HG03520 (cell line): ENCODE data around the gene ZNF835.
"Not testable (repeated sequence)": the region's sequence is repeated elsewhere in the genome, so short reads cannot be mapped to it uniquely, and the experiment has no call there.

ENCODE experiments used
- ATAC-seq: cut with Tn5 transposase; IDR thresholded peaks from one replicate; pipeline ENCODE4 v1.9.1; 2021; ENCODE audit warnings: mild to moderate bottlenecking, moderate library complexity; ENCODE audit not compliant: unreplicated experiment

Gene ZNF835

GRCh38 chr19:56671613-56671994 is at the start of gene ZNF835:
Gene ZNF835 (minus strand): TSS chr19:56671757. CDS start chr19:56665198, 6,559 bp downstream.
- ATAC-seq, result no peak

- no peak for ATAC-seq
Measured at GRCh38 chr19:56720281-56720680, 48.7 kb upstream of the ZNF835 start.

DNA sequence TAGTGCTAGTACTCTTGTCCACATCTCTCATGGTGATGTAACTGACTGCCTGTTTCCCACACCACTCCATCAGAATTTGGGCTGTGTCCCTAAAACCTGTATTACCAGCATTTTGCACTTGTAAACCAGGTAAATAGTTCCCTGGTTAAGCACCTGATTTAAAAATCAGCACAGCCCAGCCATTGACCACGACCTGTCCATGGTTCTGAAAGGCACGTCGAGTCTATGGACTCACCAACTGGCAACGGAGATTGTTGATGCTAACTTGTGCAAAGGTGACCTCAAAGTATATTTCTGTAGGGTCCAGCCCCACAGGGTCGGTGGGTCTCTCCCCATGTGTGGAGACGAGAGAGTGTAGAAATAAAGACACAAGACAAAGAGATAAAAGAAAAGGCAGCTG is 46.7 kb upstream of the ZNF835 start:
- no peak for ATAC-seq

GRCh38 chr19:56712611-56713276 is 41.2 kb upstream of the ZNF835 start:
- ATAC-seq, result no peak

GRCh38 chr19:56710437-56710836 is 38.9 kb upstream of the ZNF835 start:
- no peak for ATAC-seq

GRCh38 chr19:56707821-56708220 is 36.3 kb upstream of the ZNF835 start:
- ATAC-seq, result no peak

DNA sequence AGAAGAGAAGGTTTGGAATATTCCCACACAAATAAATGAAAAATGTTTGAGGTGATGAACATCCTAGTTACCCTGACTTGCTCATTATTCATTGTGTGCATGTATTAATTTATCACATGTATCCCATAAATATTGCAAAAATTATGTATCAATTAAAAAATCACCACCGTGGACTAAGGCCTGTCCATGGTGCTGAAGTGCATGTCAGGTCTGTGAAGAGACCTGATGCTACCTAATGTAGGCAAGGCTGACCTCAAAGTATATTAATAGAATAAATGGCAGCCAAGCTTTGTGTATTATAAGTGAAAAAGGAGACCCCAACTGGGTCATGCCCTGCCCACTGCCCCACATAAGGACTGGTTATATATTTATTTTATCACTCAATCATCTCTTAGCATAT is 34.4 kb upstream of the ZNF835 start:
- no peak for ATAC-seq

DNA sequence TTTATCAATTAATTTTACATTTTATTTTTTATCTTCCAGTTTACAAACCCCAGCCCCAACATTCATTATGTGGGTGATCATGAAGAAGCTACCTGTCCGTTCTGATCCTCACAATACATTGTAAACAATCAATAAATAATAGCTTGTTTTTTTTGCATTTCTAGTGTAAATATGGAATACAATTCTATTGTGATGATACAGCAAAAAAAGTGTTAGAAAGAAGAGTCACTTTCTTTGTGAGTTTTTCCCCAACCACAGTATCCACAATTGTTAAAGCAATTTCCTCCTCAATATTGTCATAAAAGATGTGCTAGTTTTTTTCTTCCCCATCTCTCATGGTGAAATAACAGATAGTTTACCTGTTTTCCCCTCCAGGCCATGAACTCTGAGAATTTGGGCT is 30.3 kb upstream of the ZNF835 start:
- no peak for ATAC-seq

DNA sequence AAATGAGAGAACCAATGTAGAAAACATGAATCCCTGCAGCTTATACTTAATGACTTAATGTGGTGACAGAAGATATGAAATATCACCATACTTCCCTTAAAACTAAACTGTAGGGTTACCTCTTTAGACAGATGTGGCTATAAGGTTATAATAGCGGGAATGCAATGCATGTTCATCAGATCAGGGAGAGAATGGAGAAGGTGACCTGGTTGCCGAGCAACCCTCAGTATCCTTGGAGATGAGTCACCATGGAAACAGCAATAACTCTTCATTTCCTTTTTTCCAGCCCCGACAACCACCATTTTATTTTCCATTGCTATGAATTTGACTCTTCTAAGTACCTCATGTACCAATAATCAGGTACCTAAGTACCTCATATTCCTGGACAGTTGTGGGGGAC is 28.0 kb upstream of the ZNF835 start:
- no peak for ATAC-seq

DNA sequence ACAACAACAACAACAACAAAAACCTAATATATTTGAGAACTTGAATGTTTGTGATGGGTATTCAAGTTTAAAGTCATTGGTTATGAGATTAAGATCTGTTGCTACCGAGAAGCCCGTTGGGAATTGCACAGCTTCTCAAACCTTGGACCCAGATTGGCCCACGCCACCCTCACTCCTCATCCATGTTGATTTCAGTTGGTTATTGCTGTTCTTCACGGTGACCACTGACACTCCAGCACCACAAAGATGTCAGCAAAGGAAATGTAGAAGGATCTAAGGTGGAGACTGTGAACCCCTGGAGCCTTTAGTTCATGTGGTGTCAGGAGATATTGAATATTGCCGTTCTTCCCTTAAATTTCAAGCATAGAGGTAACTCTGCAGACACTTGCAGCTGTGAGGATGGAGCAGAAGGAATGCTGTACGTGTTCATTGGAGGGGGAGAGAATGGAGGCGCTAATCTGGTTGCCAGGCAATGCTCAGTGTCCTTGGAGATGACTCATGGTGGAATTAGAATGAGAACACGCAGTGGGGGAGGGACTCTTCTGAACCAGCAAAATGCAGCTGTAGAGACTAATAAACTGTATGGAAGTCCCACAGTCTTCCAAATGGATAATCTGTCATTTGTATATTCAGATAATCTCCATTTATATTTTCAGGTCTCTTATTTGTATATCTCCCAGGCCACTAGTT is 20.8 kb upstream of the ZNF835 start:
- no peak for ATAC-seq

DNA sequence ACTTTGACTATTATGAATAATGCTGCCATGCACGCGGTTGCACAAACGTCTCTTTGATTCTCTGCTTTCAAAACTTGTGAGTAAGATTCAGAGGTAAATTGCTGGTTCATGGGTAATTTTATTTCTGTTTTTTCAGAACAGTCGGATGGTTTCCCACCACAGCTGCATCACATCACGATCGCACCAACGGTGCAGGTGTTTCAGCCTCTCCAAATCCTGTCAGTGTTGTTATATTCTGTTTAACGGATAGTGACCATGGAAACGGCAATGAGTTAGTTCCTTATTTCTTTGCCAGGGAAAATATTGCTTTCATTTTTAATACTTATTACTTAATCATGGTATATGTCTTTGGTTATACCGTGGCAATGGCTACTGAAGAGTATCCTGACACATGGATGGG is 19.1 kb upstream of the ZNF835 start:
- no peak for ATAC-seq

- no peak for ATAC-seq
Measured at GRCh38 chr19:56689198-56689597, 17.6 kb upstream of the ZNF835 start.

- ATAC-seq, result no peak
Measured at GRCh38 chr19:56687031-56687430, 15.5 kb upstream of the ZNF835 start.

DNA sequence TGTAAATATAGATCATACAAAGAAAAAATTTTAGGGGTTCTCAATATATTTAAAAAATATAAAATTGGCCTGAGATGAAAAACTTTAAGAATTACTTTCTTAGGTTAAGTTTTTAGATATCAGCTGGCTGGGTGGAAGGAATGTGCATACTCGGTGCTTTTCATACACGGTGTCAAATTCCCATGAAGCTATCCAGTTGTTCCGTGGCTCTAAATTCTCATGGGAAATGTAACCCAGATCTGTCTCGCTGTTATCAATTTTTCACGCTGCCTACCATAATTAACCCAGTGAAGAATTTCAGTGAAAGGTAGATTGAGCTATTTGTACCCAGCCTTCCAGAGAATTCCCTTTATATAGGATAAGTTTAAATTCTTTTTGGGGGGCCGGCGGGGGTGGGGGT is 11.6 kb upstream of the ZNF835 start:
- ATAC-seq, result no peak

GRCh38 chr19:56681702-56682101 is 10.1 kb upstream of the ZNF835 start:
- no peak for ATAC-seq

DNA sequence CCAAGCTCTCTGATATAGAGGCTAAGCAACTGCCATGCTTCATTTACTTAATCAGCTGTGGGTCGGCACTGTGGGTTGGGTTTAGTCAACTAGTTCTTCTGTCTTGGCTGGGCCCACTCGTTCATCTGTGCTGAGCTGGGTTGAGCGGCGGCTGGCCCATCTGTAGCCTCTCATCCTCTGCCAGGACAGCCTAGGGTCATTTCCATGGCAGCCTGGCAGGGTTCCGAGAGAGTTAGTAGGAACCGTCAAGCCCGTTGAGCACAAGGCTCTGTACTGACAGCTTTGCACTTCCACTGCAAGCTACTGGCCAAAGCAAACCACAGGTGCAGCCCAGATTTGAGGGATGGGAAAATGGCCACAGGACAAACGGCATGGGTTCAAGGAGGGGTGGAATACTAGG is 6.6 kb upstream of the ZNF835 start:
- no peak for ATAC-seq

- not testable (repeated sequence) for ATAC-seq
Measured at GRCh38 chr19:56672610-56673009, 1.1 kb upstream of the ZNF835 start.

- ATAC-seq, result no peak
Measured at GRCh38 chr19:56670961-56671612, 470 bp downstream of the ZNF835 start.

GRCh38 chr19:56670401-56670960 is 1.1 kb downstream of the ZNF835 start:
- ATAC-seq, result no peak

DNA sequence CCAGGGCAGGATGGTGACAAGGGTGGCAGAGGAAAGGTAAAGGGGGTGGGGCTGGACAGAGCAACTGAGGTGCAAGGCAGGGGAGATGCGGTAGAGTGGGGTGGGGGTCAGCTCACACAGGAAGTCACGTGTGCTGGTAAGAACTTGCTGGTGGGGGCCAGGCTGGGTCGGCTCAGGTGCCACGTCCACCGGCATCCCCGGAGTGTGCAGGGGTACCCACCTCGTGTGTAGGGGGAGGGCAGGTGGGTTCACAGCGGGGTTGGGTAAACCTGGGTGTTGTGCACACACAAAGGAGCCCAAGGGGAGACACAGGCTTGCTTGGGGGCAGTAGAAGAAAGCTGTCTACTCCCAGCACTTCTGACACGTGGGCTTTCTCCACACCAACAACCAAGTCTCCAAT is 2.9 kb downstream of the ZNF835 start:
- no peak for ATAC-seq

DNA sequence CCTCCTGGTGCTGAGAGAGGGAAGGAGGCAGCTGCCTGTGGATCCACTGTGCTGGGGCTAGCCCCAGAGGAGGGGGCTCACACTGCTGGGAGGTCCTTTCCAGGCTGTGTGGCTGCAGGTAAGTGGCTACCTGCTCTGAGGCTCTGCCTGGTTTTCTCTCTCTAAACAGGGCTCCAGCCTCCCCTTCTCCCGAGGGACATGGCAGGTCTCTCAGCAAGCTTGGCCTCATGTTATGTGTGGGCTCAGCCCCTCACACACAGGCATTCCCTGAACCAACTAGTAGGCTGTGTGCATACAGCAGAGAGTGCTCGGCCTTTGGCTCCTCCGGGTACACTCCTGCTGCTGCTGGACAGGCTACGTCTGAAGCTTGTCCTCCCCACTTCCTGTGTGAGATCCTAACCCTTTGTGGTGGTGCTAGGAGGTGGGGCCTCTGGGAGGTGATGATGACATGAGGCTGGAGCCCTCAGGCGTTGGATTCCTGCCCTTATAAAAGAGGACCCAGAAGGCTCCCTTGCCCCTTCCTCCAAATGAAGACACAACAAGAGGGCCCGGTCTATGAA is 4.2 kb downstream of the ZNF835 start:
- no peak for ATAC-seq

DNA sequence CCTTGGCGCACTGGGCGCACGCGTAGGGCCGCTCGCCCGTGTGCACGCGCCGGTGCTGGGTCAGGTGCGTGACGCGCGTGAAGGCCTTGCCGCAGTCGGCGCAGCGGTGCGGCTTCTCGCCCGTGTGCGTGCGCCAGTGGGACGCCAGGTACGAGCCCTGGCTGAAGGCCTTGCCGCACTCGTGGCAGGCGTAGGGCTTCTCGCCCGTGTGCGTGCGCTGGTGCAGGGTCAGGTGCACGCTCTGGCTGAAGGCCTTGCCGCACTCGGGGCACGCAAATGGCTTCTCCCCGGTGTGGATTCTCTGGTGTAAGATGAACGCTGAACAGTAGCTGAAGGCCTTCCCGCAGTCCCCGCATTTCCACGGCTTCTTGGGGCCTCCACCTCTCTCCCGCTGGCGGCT is 7.0 kb downstream of the ZNF835 start:
- ATAC-seq, result no peak
